Measurements from ENCODE around the gene WWC2.

DNA sequence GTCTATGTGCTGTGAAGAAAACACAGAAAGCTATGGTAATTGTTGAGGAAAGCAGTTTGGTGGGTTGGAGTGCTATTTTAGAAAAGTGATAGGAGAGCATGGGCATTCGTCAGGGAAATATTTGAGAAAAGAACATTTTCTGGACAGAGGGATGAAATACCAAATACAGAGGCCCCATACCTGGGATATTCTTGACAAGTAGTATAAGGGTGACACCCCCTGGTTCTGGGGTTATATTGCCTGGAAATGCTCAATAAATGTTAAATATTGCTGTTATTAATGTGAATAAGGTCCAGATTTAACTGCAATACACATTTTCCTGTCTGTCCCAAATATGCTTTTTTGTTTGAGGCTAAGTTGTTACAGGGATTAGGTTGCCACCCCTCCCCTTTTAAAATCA, 42.9 kb downstream of the WWC2 start:
- TF ChIP-seq, protein P1, sequence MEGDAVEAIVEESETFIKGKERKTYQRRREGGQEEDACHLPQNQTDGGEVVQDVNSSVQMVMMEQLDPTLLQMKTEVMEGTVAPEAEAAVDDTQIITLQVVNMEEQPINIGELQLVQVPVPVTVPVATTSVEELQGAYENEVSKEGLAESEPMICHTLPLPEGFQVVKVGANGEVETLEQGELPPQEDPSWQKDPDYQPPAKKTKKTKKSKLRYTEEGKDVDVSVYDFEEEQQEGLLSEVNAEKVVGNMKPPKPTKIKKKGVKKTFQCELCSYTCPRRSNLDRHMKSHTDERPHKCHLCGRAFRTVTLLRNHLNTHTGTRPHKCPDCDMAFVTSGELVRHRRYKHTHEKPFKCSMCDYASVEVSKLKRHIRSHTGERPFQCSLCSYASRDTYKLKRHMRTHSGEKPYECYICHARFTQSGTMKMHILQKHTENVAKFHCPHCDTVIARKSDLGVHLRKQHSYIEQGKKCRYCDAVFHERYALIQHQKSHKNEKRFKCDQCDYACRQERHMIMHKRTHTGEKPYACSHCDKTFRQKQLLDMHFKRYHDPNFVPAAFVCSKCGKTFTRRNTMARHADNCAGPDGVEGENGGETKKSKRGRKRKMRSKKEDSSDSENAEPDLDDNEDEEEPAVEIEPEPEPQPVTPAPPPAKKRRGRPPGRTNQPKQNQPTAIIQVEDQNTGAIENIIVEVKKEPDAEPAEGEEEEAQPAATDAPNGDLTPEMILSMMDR (IDR thresholded peaks at IDR 0.05 in 8 of 11, conservative IDR thresholded peaks at IDR 0.05 in 3 of 11) = no peak
- no peak for TF ChIP-seq POLR2AphosphoS5 (IDR thresholded peaks at IDR 0.05)
